ENCODE results near the gene PRDM5. TPM values are rescaled to one million over a fixed set of nuclear protein-coding genes. Genes with fewer than 3 reads are reported as not detected.

PRDM5 gene
- total RNA-seq, 1 donor, result 2.2 TPM

GRCh38 chr4:120916937-120917336, 5.6 kb downstream of the PRDM5 start:
- DNase-seq (ENCODE audit: low read depth in 2 of 3, low spot score in 2 of 3), result no peak

GRCh38 chr4:120915336-120915735, 7.2 kb downstream of the PRDM5 start:
- DNase-seq (ENCODE audit: low read depth in 2 of 3, low spot score in 2 of 3), result no peak

DNA sequence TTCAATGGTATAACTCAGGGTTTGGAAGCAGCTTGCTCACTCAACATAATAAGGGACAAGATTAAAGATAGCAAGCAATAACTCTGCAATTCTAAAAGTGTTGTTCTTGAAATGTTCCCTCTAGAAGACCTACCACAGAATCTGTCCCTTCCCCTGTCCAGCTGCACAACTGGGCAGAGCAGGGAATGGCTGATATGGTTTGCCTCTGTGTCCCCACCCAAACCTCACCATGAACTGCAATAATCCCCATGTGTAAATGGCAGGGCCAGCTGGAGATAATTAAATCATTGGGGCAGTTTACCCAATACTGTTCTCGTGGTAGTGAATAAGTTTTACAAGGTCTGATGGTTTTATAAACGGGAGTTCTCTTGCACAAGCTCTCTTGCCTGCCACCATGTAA, 19.1 kb downstream of the PRDM5 start:
- DNase-seq (ENCODE audit: low read depth in 2 of 3, low spot score in 2 of 3), result no peak

- DNase-seq (ENCODE audit: low read depth in 2 of 3, low spot score in 2 of 3), result no peak
Observed at GRCh38 chr4:120902925-120903324, 19.6 kb downstream of the PRDM5 start.

DNA sequence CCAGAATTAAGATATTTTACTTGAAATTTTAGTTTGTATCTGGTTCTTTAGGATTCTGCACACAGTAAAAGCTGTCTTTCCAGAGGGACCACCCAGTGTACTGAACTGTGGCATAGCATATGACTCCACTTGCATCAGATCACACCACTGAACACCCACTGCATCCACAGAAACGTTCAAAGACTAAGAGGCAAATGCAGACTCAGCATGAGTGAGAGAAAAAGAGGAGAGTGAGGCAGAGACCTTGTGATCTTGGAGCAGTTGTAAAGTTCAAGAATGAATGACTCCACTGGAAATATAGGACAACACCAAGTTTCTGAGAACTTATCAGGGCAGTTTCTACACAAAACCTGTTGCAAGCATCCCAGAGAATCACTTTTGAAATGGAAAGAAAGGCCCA, 20.8 kb downstream of the PRDM5 start:
- no peak for DNase-seq (ENCODE audit: low read depth in 2 of 3, low spot score in 2 of 3)

DNA sequence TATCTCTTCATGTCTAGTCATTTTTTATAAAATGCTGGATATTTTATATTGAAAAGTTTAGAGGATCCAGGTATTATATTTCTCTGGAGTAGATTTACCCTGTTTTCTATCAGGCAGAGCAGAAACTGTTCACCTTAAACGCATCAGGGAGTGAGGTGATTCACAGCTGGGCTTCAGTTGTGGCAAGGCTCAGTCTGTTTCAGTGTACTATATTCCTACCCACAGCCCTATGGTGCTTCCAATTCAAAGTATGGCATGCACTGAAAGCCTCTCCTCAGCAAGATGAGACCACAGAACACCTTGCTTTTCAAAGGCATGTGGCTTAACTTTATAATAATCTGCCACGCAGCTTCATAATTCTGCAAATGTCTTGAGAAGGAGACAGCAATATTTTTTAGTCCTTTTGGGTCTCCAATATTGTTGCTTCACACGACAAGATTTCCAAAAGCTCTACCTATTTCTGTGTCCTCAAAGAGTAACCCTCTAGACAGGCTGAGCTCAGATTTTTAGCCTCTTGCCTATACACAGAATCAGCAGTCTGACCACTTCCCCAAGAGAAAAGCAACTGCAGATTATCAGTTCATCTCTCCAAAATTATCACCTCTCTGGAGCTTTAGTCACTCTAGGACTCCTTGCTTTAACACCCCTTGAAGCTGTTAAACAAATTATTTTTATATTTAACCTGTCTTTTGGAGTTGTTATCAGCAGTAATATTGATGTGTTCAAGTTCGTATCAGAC, 24.4 kb downstream of the PRDM5 start:
- no peak for DNase-seq (ENCODE audit: low read depth in 2 of 3, low spot score in 2 of 3)

GRCh38 chr4:120895554-120895953, 27.0 kb downstream of the PRDM5 start:
- DNase-seq (ENCODE audit: low read depth in 2 of 3, low spot score in 2 of 3), result no peak

DNA sequence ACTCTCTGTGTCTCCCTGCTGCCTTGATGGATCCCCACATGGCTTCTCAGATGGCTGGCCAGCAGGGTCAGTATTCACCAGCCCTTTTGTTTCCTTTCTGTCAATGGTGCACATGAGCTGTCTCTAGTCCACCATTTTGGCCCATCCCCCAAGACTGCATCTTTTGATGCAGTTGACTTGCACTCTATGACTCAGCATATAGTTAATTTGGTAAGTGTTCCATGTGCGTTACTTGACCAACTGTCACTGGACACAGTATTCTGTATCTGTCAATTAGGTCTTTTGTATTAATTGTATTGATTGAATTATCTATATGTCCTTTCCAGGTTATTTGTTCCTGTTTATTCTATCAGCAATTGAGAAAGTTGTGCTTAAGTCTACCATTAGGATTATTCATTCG, 29.2 kb downstream of the PRDM5 start:
- DNase-seq (ENCODE audit: low read depth in 2 of 3, low spot score in 2 of 3), result no peak

- no peak for DNase-seq (ENCODE audit: low read depth in 2 of 3, low spot score in 2 of 3)
Observed at GRCh38 chr4:120886191-120886590, 36.3 kb downstream of the PRDM5 start.

GRCh38 chr4:120881846-120882245, 40.7 kb downstream of the PRDM5 start:
- no peak for DNase-seq (ENCODE audit: low read depth in 2 of 3, low spot score in 2 of 3)

GRCh38 chr4:120881351-120881750, 41.2 kb downstream of the PRDM5 start:
- DNase-seq (ENCODE audit: low read depth in 2 of 3, low spot score in 2 of 3), result no peak

DNA sequence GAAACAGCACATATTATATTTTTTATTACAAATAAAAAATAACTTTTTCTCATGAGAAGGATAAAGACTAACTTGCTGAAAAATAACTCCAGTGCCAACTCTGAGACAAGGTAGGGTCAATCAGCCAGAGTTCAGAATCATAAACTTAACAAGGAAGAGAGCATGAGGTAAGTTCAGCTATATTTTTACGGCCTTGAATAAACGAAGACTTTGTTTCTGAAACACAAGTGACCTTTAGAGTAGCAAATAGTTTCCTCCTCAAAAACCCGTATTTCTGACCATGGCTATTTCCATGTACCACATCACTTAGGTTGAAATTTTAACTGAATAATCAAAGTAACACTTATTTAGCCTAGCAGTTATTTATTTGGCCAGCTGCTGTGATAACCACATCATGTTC, 45.5 kb downstream of the PRDM5 start:
- DNase-seq (ENCODE audit: low read depth in 2 of 3, low spot score in 2 of 3), result no peak

- DNase-seq (ENCODE audit: low read depth in 2 of 3, low spot score in 2 of 3), result no peak
Observed at GRCh38 chr4:120874792-120875774, 47.4 kb downstream of the PRDM5 start.

DNA sequence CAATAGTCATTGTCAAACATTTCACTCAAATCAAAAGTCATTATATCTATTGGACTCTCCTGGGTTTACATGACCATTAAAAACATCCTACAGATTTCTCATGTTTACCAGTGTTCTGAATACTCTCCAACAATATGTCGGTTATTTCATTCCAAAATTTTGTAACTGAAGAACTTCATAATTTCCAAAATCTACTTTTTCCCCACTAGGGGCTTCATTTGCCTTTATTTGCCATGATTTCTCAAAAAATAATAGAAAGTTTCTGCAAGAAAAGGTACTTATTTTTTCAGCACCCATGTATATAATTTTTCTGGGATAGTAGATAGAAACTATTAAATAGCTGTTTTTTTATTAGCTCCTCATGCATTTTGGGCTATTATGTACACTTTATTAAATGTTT, 49.0 kb downstream of the PRDM5 start:
- DNase-seq (ENCODE audit: low read depth in 2 of 3, low spot score in 2 of 3), result peak in 1 of 3 donors; percentile 2

GRCh38 chr4:120871173-120871572, 51.4 kb downstream of the PRDM5 start:
- no peak for DNase-seq (ENCODE audit: low read depth in 2 of 3, low spot score in 2 of 3)

- DNase-seq (ENCODE audit: low read depth in 2 of 3, low spot score in 2 of 3), result peak in 1 of 3 donors; percentile 4
Observed at GRCh38 chr4:120870279-120870673, 52.2 kb downstream of the PRDM5 start.

- no peak for DNase-seq (ENCODE audit: low read depth in 2 of 3, low spot score in 2 of 3)
Observed at GRCh38 chr4:120869613-120870278, 52.8 kb downstream of the PRDM5 start.

GRCh38 chr4:120867506-120867905, 55.0 kb downstream of the PRDM5 start:
- DNase-seq (ENCODE audit: low read depth in 2 of 3, low spot score in 2 of 3), result no peak

GRCh38 chr4:120865985-120866384, 56.5 kb downstream of the PRDM5 start:
- DNase-seq (ENCODE audit: low read depth in 2 of 3, low spot score in 2 of 3), result no peak

DNA sequence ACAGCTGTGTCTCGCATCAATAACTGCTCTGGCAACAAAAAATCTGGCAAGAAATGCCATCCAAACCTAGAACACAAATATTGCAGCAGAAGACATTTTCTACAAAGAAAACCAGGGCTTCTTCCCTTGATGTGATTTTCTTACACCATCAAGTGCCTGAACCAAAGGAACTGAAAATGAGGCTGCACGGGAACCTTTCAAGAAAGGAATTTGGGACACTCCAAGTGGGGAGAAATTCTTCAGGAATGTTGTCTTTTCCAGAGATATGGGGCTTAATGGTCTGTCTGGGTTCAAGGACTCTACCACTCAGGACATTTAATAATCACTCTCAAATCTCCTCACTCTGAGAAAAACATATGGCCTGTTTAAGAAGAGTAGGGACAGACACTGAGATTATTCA, 57.6 kb downstream of the PRDM5 start:
- DNase-seq (ENCODE audit: low read depth in 2 of 3, low spot score in 2 of 3), result no peak

GRCh38 chr4:120862432-120862831, 60.1 kb downstream of the PRDM5 start:
- no peak for DNase-seq (ENCODE audit: low read depth in 2 of 3, low spot score in 2 of 3)
